GM19452 (cell line): ENCODE data around the gene TCTN1.
"Not testable (repeated sequence)": the region's sequence is repeated elsewhere in the genome, so short reads cannot be mapped to it uniquely, and the experiment has no call there.

Experiments
- ATAC-seq: cut with Tn5 transposase; IDR thresholded peaks from one replicate; pipeline ENCODE4 v1.9.1; 2021; ENCODE audit not compliant: unreplicated experiment

The TCTN1 gene

DNA sequence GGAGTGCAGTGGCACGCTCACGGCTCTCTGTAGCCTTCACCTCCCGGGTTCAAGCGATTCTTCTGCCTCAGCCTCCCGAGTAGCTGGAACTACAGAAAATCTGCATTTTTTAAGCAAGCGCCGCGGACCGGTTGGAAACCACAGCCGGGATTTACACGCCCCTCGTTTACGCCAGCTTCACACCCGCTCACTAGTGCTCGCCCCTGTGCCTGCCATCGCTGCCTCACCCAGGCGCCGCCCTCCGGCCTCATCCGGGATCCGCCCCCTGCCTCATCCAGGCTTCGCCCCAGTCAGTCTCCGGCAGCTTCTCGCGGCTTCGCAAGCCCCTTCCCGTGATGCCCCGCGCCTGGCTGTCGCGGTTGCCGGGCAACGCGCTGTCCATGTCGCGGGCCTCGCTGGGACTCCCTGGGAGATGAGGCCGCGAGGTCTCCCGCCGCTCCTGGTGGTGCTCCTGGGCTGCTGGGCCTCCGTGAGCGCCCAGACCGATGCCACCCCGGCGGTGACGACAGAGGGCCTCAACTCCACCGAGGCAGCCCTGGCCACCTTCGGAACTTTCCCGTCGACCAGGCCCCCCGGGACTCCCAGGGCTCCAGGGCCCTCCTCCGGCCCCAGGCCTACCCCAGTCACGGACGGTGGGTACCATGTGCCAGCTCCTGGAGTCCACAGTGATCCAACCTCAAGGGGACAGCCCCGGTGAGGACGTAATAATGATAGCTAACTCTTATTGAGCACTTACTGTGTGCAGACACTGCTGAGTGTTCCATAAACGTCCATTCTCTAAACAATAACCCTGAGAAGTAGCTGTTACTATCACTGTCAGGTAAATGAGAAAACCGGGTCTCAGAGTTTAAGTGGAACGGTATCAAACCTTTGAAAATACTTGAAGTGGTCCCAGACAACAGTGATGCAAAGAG, at the start of gene TCTN1:
TCTN1 (plus strand) TSS at position 359 of the 914 bp plus-strand sequence; CDS start at position 413, 54 bp downstream.
- peak; percentile 94 for ATAC-seq

DNA sequence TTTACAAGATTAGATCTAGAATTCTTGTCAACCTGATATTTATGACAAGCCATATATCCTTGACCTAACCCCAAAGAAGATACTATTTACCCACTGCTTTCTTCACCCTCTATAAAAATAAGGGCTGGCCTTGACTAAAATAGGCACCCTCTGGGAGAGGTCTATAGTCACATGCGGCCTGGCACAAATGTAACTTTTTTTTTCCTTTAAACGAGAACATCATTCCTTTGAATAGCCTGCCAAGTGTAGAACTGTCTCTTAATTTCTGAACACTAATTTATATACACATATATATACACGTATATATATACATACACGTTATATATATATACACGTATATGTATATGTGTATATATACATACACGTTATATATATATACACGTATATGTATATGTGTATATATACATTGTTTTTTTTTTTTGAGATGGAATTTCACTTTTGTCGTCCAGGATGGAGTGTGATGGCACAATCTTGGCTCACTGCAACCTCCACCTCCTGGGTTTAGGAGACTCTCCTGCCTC, 49.4 kb upstream of the TCTN1 start:
- no peak for ATAC-seq

- no peak for ATAC-seq
Measured at GRCh38 chr12:110565894-110566871, 47.7 kb upstream of the TCTN1 start.

GRCh38 chr12:110566993-110567392, 46.9 kb upstream of the TCTN1 start:
- no peak for ATAC-seq

- ATAC-seq = no peak
Measured at GRCh38 chr12:110568752-110569151, 45.2 kb upstream of the TCTN1 start.

DNA sequence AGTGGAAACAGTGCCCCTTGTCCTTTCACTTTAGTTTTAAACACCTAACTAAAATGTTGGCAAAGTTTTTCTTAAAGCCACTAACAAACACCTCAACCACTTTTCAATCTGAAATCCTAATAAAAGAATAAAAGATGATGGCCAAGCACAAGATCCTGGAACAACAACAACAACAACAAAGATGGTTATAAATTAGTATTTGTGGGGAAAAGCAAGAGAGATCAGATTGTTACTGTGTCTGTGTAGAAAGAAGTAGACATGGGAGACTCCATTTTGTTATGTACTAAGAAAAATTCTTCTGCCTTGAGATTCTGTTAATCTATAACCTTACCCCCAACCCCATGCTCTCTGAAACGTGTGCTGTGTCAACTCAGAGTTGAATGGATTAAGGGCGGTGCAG, 44.1 kb upstream of the TCTN1 start:
- not testable (repeated sequence) for ATAC-seq

DNA sequence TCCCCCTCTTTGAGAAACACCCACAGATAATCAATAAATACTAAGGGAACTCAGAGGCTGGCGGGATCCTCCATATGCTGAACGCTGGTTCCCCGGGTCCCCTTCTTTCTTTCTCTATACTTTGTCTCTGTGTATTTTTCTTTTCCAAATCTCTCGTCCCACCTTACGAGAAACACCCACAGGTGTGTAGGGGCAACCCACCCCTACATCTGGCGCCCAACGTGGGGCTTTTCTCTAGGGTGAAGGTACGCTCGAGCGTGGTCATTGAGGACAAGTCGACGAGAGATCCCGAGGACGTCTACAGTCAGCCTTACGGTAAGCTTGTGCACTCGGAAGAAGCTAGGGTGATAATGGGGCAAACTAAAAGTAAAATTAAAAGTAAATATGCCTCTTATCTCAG, 43.1 kb upstream of the TCTN1 start:
- not testable (repeated sequence) for ATAC-seq

DNA sequence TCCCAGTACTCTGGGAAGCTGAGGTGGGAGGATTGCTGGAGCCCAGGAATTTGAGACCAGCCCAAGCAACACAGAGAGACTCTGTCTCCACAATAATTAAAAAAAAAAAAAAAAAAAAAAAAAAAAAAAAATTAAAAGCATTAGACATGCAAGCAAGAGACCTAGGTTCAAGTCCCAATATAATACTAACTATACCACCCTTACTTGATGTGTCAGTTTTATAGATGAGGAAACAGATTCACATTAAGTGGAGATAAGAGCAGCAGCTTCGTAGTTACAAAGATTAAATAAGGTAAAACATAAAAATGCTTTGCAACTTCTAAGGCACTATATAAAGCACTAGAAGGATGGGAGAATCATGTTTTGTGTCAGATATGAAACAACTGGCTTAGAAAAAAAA, 39.9 kb upstream of the TCTN1 start:
- ATAC-seq = no peak

DNA sequence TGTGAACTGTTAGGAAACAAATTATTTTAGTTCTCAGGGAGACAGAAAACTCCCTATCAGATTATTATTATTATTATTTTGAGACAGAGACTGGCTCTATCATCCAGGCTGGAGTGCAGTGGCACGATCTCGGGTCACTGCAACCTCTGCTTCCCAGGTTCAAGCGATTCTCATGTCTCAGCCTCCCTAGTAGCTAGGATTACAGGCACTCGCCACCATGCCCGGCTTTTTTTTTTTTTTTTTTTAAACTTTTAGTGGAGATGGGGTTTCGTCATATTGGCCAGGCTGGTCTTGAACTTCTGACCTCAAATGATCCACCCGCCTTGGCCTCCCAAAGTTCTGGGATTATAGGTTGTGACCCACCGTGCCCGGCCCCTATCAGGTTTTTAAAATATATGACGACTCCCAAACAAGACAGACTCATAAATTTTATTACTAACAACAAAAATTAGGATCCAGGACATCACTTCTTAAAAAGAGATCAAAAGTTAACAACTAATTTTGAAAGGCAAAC, 39.2 kb upstream of the TCTN1 start:
- not testable (repeated sequence) for ATAC-seq

GRCh38 chr12:110575326-110575725, 38.6 kb upstream of the TCTN1 start:
- no peak for ATAC-seq

- ATAC-seq = no peak
Measured at GRCh38 chr12:110576504-110576903, 37.4 kb upstream of the TCTN1 start.

GRCh38 chr12:110577864-110578693, 35.9 kb upstream of the TCTN1 start:
- ATAC-seq = no peak

DNA sequence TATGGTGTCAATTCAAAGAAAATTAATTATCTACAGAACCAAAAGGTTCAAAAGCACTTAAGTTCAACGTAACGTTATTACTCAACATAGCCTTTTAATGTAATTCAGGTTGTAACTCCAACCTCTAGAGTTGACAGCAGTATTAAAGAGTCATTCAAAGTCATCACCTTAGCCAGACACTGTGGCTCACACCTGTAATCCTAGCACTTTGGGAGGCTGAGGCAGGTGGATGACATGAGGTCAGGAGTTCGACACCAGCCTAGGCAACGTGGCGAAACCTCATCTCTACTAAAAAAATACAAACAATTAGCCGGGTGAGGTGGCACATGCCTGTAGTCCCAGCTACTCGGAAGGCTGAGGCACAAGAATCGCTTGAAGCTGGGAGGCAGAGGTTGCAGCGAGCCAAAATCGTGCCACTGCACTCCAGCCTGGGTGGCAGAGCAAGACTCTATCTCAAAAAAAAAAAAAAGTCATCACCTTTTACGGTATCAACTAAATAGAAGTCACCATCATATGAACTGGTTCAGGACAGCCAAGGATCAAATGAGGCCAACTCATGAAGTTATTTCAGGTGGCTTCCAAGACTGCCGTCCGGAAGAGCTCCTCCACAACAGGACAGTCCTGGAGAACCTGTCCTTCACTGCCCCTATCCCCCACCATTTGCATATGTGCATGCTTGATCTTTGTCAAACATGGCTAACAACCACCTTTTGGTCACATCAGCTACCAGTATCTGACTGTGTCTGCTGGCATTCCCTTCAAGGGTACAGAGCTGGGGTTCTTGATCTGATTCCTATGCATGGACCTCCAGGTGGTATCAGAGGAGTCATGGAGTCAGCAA, 35.0 kb upstream of the TCTN1 start:
- ATAC-seq = no peak

- ATAC-seq = no peak
Measured at GRCh38 chr12:110579535-110580253, 34.2 kb upstream of the TCTN1 start.

DNA sequence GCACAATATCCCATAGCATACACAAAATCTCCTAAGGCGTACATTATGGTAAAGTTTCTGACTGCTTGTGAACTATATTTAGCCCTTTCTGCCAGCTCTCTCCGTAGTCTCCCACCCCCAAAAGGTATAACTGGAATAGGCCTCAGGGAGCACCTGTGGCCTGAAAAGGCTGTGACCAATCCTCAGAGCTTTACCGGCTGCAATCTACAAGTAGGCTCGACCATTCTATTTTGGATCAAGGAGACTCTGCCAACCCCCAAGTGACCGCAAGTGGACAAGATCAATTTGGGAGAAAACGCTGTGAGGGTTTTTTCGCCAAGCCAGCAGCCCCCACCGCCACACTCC, 32.0 kb upstream of the TCTN1 start:
- ATAC-seq = no peak

- peak; percentile 42 for ATAC-seq
Measured at GRCh38 chr12:110582276-110583136, 31.4 kb upstream of the TCTN1 start.

GRCh38 chr12:110583137-110584059, 30.5 kb upstream of the TCTN1 start, which contains the start of gene PPTC7:
Gene PPTC7 (minus strand): TSS chr12:110583318. CDS start chr12:110583031, 287 bp downstream.
- ATAC-seq = peak; percentile 80
